ENCODE data around the gene EGFLAM. TPM values are rescaled to one million over a fixed set of nuclear protein-coding genes. Genes with fewer than 3 reads are reported as not detected.
A peak's percentile ranks its signal among the peaks of the same experiment; 100 is the strongest.

The EGFLAM gene
- total RNA-seq, 4 donors from 2014 or later = 1.8 to 3.9 (median 3.0) TPM

GRCh38 chr5:38401145-38401544 is 142.8 kb downstream of the EGFLAM start:
- no peak overlapping the region for H3K27ac ChIP-seq
- WGBS = 85% methylated on average over 1 of the region's 1 CpG
- H3K9me3 ChIP-seq = no peaks in the 10 kb centered on the region
- DNase-seq (ENCODE audit: low spot score in 2 of 2) = no peak
- H3K36me3 ChIP-seq = no peaks in the 10 kb centered on the region
- no peak for TF ChIP-seq POLR2A (IDR thresholded peaks at IDR 0.05)
- no peak for TF ChIP-seq POLR2AphosphoS5 (IDR thresholded peaks at IDR 0.05)
- H3K27me3 ChIP-seq = peaks cover 7% of the 10 kb centered on the region
- no peak overlapping the region for H3K4me3 ChIP-seq
- H3K4me1 ChIP-seq = no peaks in the 10 kb centered on the region

- 36% methylated on average over 5 of the region's 5 CpGs for WGBS
- Histone ChIP-seq H3K9me3 (no peaks in the 10 kb centered on the region), H3K36me3 (no peaks in the 10 kb centered on the region), H3K4me3 (no peak overlapping the region), H3K27me3 (peaks cover 7% of the 10 kb centered on the region), H3K4me1 (no peaks in the 10 kb centered on the region), H3K27ac (no peak overlapping the region)
- DNase-seq (ENCODE audit: low spot score in 2 of 2) = no peak
- no peak for TF ChIP-seq POLR2A (IDR thresholded peaks at IDR 0.05)
- TF ChIP-seq EP300 (IDR thresholded peaks at IDR 0.05) = no peak
- TF ChIP-seq, protein P1, sequence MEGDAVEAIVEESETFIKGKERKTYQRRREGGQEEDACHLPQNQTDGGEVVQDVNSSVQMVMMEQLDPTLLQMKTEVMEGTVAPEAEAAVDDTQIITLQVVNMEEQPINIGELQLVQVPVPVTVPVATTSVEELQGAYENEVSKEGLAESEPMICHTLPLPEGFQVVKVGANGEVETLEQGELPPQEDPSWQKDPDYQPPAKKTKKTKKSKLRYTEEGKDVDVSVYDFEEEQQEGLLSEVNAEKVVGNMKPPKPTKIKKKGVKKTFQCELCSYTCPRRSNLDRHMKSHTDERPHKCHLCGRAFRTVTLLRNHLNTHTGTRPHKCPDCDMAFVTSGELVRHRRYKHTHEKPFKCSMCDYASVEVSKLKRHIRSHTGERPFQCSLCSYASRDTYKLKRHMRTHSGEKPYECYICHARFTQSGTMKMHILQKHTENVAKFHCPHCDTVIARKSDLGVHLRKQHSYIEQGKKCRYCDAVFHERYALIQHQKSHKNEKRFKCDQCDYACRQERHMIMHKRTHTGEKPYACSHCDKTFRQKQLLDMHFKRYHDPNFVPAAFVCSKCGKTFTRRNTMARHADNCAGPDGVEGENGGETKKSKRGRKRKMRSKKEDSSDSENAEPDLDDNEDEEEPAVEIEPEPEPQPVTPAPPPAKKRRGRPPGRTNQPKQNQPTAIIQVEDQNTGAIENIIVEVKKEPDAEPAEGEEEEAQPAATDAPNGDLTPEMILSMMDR (IDR thresholded peaks at IDR 0.05) = no peak
Observed at GRCh38 chr5:38403406-38403805, 145.0 kb downstream of the EGFLAM start.

DNA sequence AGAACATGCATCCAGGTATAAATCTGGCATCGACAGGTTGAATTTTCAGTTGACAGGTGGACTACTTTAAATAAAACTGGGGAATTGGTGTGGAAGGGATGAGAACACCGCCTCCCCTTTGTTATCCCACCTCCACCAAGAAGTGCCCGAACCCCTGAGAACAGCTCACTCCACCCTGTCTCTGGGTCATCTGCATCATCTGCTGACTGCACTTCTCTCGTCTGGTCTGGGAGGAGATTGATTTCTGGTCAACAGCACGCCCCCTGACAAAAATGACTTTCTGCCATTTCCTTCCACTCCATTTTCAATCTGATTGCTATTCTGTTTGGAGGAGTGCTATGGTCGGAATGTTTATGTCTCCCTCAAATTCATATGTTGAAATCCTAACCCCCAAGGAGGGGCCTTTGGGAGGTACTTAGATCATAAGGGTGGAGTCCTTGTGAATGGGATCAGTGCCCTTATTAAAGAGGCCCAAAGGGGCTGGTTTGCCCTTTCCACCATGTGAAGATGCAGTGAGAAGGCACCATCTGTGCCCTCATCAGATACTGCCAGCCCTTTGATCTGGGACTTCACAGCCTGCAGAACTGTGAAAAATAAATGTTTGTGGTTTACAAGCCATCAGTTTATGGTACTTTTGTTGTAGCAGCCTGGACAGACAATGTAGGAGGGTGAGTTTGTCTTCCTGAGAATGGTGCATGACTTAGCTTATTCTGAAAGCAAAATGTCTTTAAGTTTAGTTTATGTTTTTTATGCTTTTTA is 145.7 kb downstream of the EGFLAM start:
- Histone ChIP-seq H3K27me3 (peaks cover 7% of the 10 kb centered on the region), H3K36me3 (no peaks in the 10 kb centered on the region), H3K4me3 (no peak overlapping the region), H3K4me1 (no peaks in the 10 kb centered on the region), H3K27ac (no peak overlapping the region), H3K9me3 (no peaks in the 10 kb centered on the region)
- 75% methylated on average over 6 of the region's 6 CpGs for WGBS
- TF ChIP-seq, protein P1 (IDR thresholded peaks at IDR 0.05) = no peak
- TF ChIP-seq POLR2A (IDR thresholded peaks at IDR 0.05) (no peak), EP300 (IDR thresholded peaks at IDR 0.05) (no peak), POLR2AphosphoS5 (IDR thresholded peaks at IDR 0.05) (no peak)
- DNase-seq (ENCODE audit: low spot score in 2 of 2) = no peak

GRCh38 chr5:38404667-38405276 is 146.4 kb downstream of the EGFLAM start:
- Histone ChIP-seq H3K27ac (no peak overlapping the region), H3K9me3 (no peaks in the 10 kb centered on the region), H3K4me1 (no peaks in the 10 kb centered on the region), H3K4me3 (no peak overlapping the region), H3K27me3 (peaks cover 3% of the 10 kb centered on the region), H3K36me3 (no peaks in the 10 kb centered on the region)
- DNase-seq (ENCODE audit: low spot score in 2 of 2) = no peak
- TF ChIP-seq POLR2A (IDR thresholded peaks at IDR 0.05) (no peak), EP300 (IDR thresholded peaks at IDR 0.05) (no peak)
- TF ChIP-seq, protein P1 (IDR thresholded peaks at IDR 0.05) = peak; percentile 8 to 15
- WGBS = 43% methylated on average over 4 of the region's 4 CpGs

DNA sequence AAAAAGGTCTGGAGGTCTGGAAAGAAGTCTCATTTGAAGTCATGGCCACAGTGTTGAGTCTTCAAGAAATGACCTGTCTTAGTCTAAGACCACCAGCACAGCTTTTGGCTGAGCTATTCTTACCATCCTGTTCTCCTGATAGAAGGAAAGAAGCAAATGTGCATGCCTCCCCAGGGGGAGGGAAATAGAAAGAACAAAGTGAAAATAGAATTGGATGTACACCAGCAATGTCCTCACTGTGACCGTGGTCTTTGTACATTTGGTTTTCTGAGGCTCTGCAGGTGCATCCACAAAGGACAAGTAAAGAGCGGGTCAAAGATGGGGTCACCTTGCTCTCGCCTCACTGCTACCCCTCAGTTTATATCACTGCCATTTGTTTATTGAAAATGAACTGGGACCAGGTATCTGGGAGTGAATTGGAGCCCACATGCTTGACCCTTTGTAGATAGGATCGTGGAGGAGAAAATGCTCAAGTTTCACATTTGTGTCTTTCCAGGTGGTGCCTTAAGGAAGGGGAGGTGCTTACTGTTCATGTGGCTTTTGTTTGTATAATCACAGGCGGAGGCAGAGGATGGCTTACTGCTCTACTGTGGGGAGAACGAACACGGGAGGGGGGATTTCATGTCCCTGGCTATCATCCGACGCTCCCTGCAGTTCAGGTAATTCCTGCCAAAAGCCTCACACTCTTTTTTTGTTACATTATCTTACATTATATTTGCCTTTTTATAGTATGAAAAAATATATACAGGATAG is 150.3 kb downstream of the EGFLAM start:
- 84% methylated on average over 9 of the region's 9 CpGs for WGBS
- Histone ChIP-seq H3K36me3 (no peaks in the 10 kb centered on the region), H3K9me3 (no peaks in the 10 kb centered on the region), H3K4me3 (no peak overlapping the region), H3K27ac (no peak overlapping the region), H3K27me3 (no peaks in the 10 kb centered on the region), H3K4me1 (no peaks in the 10 kb centered on the region)
- DNase-seq (ENCODE audit: low spot score in 2 of 2) = no peak
- no peak for TF ChIP-seq POLR2AphosphoS5 (IDR thresholded peaks at IDR 0.05)
